ENCODE measurements around the gene RAB7A.

- no peak for TF ChIP-seq CTCF (IDR thresholded peaks at IDR 0.05 in 2 of 3, conservative IDR thresholded peaks at IDR 0.05 in 1 of 3; ENCODE audit: borderline replicate concordance in 1 of 3, insufficient read depth in 1 of 3, low read depth in 2 of 3, low read length in 2 of 3)
- TF ChIP-seq SIN3A (IDR thresholded peaks at IDR 0.05; ENCODE audit: low read depth): no peak
- no peak for TF ChIP-seq EZH2 (IDR thresholded peaks at IDR 0.05)
- no peak for TF ChIP-seq FOSL1 (IDR thresholded peaks at IDR 0.05; ENCODE audit: low read depth)
- no peak for TF ChIP-seq ZFX (IDR thresholded peaks at IDR 0.05)
- no peak for TF ChIP-seq ZNF274 (IDR thresholded peaks at IDR 0.05; ENCODE audit: low read depth, low read length)
- TF ChIP-seq POLR2A (IDR thresholded peaks at IDR 0.05; ENCODE audit: borderline replicate concordance, extremely low read depth, insufficient read depth, insufficient read length): no peak
- no peak for TF ChIP-seq SRF (IDR thresholded peaks at IDR 0.05; ENCODE audit: low read depth)
- no peak for TF ChIP-seq POLR2AphosphoS5 (IDR thresholded peaks at IDR 0.05; ENCODE audit: low read depth, low read length)
- TF ChIP-seq YY1 (IDR thresholded peaks at IDR 0.05; ENCODE audit: extremely low read depth, insufficient replicate concordance, low read depth, low read length): no peak
- no peak for TF ChIP-seq REST (IDR thresholded peaks at IDR 0.05; ENCODE audit: low read depth)
- TF ChIP-seq SP1 (IDR thresholded peaks at IDR 0.05; ENCODE audit: low read depth): no peak
These were observed 58.9 kb downstream of the RAB7A start for GRCh38 chr3:128784843-128785242.

Measured in HCT116 (cell line).